AG04450 (cell line): ENCODE measurements around the gene ELP4. TPM values are rescaled to one million over a fixed set of nuclear protein-coding genes. Genes with fewer than 3 reads are reported as not detected.

Experiments used
- CTCF ChIA-PET: fragments of 300-600, 350-600 bp; formaldehyde crosslinking; extraction: SDS; loops from one replicate; lab custom pipeline; 2022; ENCODE audit warnings: antibody characterized with exemption, inconsistent platforms; lab: Charles Lee
- POLR2A ChIA-PET: fragments of 350-600 bp; formaldehyde crosslinking; extraction: SDS; loops from one replicate; lab custom pipeline; 2021; ENCODE audit warnings: antibody characterized with exemption, inconsistent platforms; lab: Yijun Ruan, JAX
- DNase-seq: peaks from one replicate; pipeline ENCODE4 v3.0.0-alpha.2; 2011; ENCODE audit warnings: low read depth, low spot score
- H3K27ac ChIP-seq: one replicate; pipeline ENCODE4 v1.5.1; 2012; ENCODE audit warnings: low read depth, low read length, control low read depth
- H3K27me3 ChIP-seq: one replicate; pipeline ENCODE4 v1.6.0; 2012; ENCODE audit warnings: low read length; ENCODE audit not compliant: control insufficient read depth, insufficient read depth
- H3K4me3 ChIP-seq: 2 replicates; pipeline ENCODE4 v1.5.1; 2011; ENCODE audit warnings: mild to moderate bottlenecking, low read depth, low read length, control low read depth
- H3K9me3 ChIP-seq: 2 replicates; pipeline ENCODE4 v1.5.1; 2012; ENCODE audit warnings: low read length; ENCODE audit not compliant: control insufficient read depth, insufficient read depth
- CTCF ChIP-seq: IDR thresholded peaks from 2 replicates; pipeline ENCODE4 v1.5.1; 2011; ENCODE audit warnings: low read depth, low read length, control low read depth, inconsistent platforms
- polyA plus RNA-seq: library from polyadenylated mRNA; depleted of rRNA; stranded (reverse); fragments of >200 nt; gene quantifications from 2 replicates; pipeline ENCODE4 v1.2.3, GENCODE V29; 2011

The ELP4 gene
- polyA plus RNA-seq, 1 experiment, result 15.5 TPM

GRCh38 chr11:31714840-31715239, 205.3 kb downstream of the ELP4 start:
- ChIA-PET POLR2A (no interaction called here), CTCF (interaction anchor here (0.6 kb wide), 1 partner anchor 85 kb away, joined by 4 read pairs; no protein-coding TSS in a partner anchor)
- Histone ChIP-seq H3K27ac (no peak overlapping the region), H3K9me3 (no peaks in the 10 kb centered on the region), H3K27me3 (no peaks in the 10 kb centered on the region), H3K4me3 (no peak overlapping the region)
- TF ChIP-seq CTCF, result no peak
- DNase-seq, result no peak

GRCh38 chr11:31720225-31720624, 210.7 kb downstream of the ELP4 start:
- ChIA-PET CTCF (no interaction called here), POLR2A (no interaction called here)
- H3K27ac ChIP-seq, result no peak overlapping the region
- TF ChIP-seq CTCF, result no peak
- DNase-seq, result no peak
- H3K4me3 ChIP-seq, result no peak overlapping the region
- no peaks in the 10 kb centered on the region for H3K9me3 ChIP-seq
- no peaks in the 10 kb centered on the region for H3K27me3 ChIP-seq

GRCh38 chr11:31720671-31721365, 211.3 kb downstream of the ELP4 start:
- no peak for DNase-seq
- TF ChIP-seq CTCF, result no peak
- no peak overlapping the region for H3K4me3 ChIP-seq
- H3K27ac ChIP-seq, result no peak overlapping the region
- H3K9me3 ChIP-seq, result no peaks in the 10 kb centered on the region
- CTCF ChIA-PET, result no interaction called here
- H3K27me3 ChIP-seq, result no peaks in the 10 kb centered on the region
- POLR2A ChIA-PET, result no interaction called here

- Histone ChIP-seq H3K27ac (no peak overlapping the region), H3K9me3 (no peaks in the 10 kb centered on the region), H3K27me3 (no peaks in the 10 kb centered on the region), H3K4me3 (no peak overlapping the region)
- ChIA-PET POLR2A (no interaction called here), CTCF (no interaction called here)
- no peak for TF ChIP-seq CTCF
- no peak for DNase-seq
These were observed 213.2 kb downstream of the ELP4 start for GRCh38 chr11:31722754-31723153.

- no peak for DNase-seq
- no peak for TF ChIP-seq CTCF
- CTCF ChIA-PET, result no interaction called here
- Histone ChIP-seq H3K9me3 (no peaks in the 10 kb centered on the region), H3K27me3 (no peaks in the 10 kb centered on the region), H3K27ac (no peak overlapping the region), H3K4me3 (no peak overlapping the region)
- POLR2A ChIA-PET, result no interaction called here
These were observed 215.6 kb downstream of the ELP4 start for GRCh38 chr11:31725176-31725575.
